Subcutaneous abdominal adipose tissue (tissue), 5 donors: ENCODE results near the gene S100Z.
"Not testable (repeated sequence)": the region's sequence is repeated elsewhere in the genome, so short reads cannot be mapped to it uniquely, and the experiment has no call there.

ENCODE experiments used
- H3K27ac ChIP-seq: one replicate; pipeline ENCODE4 v1.7.0; 2013; ENCODE audit warnings: low read depth, mild to moderate bottlenecking, inconsistent platforms, low read length, moderate library complexity
- H3K27me3 ChIP-seq, 5 donors: one replicate each; pipeline ENCODE4 v1.7.0; 2013; ENCODE audit warnings: low read length in 5 of 5, inconsistent platforms in 1 of 5; ENCODE audit not compliant: control insufficient read depth in 5 of 5, insufficient read depth in 4 of 5
- H3K36me3 ChIP-seq, 5 donors: one replicate each; pipeline ENCODE4 v1.7.0; 2013; ENCODE audit warnings: low read length in 5 of 5; ENCODE audit not compliant: control insufficient read depth in 5 of 5, insufficient read depth in 5 of 5
- H3K4me1 ChIP-seq, 5 donors: one replicate each; pipeline ENCODE4 v1.7.0; 2013; ENCODE audit warnings: low read length in 5 of 5, mild to moderate bottlenecking in 3 of 5, moderate library complexity in 1 of 5; ENCODE audit not compliant: control insufficient read depth in 5 of 5, insufficient read depth in 5 of 5
- H3K4me3 ChIP-seq, 5 donors: one replicate each; pipeline ENCODE4 v1.7.0; 2013; ENCODE audit warnings: low read length in 5 of 5, low read depth in 1 of 5
- H3K9ac ChIP-seq, 5 donors: one replicate each; pipeline ENCODE4 v1.7.0; 2013; ENCODE audit warnings: low read length in 5 of 5, mild to moderate bottlenecking in 4 of 5, moderate library complexity in 3 of 5
- H3K9me3 ChIP-seq, 5 donors: one replicate each; pipeline ENCODE4 v1.7.0; 2013; ENCODE audit warnings: low read length in 5 of 5; ENCODE audit not compliant: control insufficient read depth in 5 of 5
- donor health status: healthy.
- donor health status: healthy.
- donor health status: healthy.
- donor health status: healthy.
- donor health status: healthy.

The S100Z gene

DNA sequence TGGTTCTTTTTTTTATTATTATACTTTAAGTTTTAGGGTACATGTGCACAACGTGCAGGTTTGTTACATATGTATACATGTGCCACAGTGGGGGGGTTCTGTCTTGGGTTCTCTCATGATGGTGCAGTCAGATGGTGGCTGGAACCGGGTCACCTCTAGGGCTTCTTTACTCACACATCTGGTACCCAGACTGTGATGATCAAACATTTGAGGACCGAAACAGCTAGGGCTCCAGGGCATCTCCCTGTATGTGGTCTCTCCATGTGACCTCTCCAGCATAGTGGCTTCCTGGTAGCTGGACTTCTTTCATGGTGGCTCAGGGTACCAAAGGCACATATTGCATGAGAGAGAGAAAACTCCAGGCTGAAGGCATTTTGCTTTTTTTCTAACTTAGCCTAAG lies 93.2 kb downstream of the S100Z start:
- Histone ChIP-seq H3K27me3 (no peaks in the 10 kb centered on the region), H3K27ac (no peak overlapping the region), H3K9ac (no peak overlapping the region), H3K36me3 (no peaks in the 10 kb centered on the region), H3K9me3 (no peaks in the 10 kb centered on the region), H3K4me3 (no peak overlapping the region), H3K4me1 (peaks cover 0 to 31% (median 0%) of the 10 kb centered on the region in 5 donors)

- Histone ChIP-seq H3K4me1 (peaks cover 0 to 31% (median 0%) of the 10 kb centered on the region in 5 donors), H3K27ac (no peak overlapping the region), H3K36me3 (no peaks in the 10 kb centered on the region), H3K27me3 (no peaks in the 10 kb centered on the region), H3K4me3 (no peak overlapping the region), H3K9ac (no peak overlapping the region), H3K9me3 (no peaks in the 10 kb centered on the region)
These were observed 94.8 kb downstream of the S100Z start for GRCh38 chr5:76944638-76945037.

- not testable (repeated sequence) for H3K9ac ChIP-seq, H3K4me3 ChIP-seq, H3K36me3 ChIP-seq, H3K9me3 ChIP-seq, H3K27me3 ChIP-seq, H3K27ac ChIP-seq
- H3K4me1 ChIP-seq, result peaks cover 0 to 31% (median 0%) of the 10 kb centered on the region in 5 donors
These were observed 95.4 kb downstream of the S100Z start for GRCh38 chr5:76945238-76945637.

DNA sequence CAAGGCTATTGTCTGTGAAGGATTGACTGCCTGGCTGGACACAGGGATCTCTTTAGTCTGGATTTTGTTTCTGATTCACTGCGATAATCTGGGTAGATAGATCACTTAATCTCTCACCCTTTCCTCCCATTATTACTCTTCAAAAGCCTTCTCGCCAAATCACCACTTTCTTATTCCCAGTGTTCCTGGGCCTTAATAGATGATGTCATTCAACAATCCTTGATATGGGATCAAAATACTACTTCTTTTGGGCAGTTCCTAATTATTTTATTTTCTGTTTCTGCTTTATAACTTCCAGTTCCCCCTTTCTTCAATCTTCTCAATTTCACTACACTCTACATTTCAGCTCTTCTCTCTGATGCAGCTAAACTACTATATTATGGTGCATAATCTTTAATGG lies 96.3 kb downstream of the S100Z start:
- H3K36me3 ChIP-seq, result no peaks in the 10 kb centered on the region
- H3K27ac ChIP-seq, result no peak overlapping the region
- H3K9ac ChIP-seq, result no peak overlapping the region
- H3K27me3 ChIP-seq, result no peaks in the 10 kb centered on the region
- peaks cover 0 to 31% (median 0%) of the 10 kb centered on the region in 5 donors for H3K4me1 ChIP-seq
- no peaks in the 10 kb centered on the region for H3K9me3 ChIP-seq
- no peak overlapping the region for H3K4me3 ChIP-seq

DNA sequence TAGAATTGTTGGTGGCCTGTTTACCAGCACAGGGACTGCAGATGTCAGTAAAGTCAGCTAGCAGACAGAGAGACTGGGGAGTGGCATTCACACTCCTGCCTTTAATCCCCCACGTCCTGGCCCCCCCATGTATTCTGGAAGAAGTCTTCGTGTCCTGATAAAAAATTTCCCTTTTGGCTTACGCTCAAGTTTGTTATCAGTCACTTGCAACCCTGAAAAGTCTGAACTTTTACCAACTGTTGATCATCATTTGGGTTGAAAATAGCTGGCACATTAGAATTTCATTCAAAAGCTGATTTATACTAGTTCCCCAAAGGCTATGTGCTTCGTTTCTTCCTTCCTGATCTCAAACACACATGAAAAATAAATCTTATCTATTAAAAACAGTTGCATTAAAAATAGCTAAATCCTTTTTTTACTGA lies 97.3 kb downstream of the S100Z start:
- no peaks in the 10 kb centered on the region for H3K36me3 ChIP-seq
- H3K9ac ChIP-seq, result no peak overlapping the region
- H3K9me3 ChIP-seq, result no peaks in the 10 kb centered on the region
- H3K27me3 ChIP-seq, result no peaks in the 10 kb centered on the region
- H3K4me3 ChIP-seq, result no peak overlapping the region
- peaks cover 0 to 34% (median 0%) of the 10 kb centered on the region in 5 donors for H3K4me1 ChIP-seq
- no peak overlapping the region for H3K27ac ChIP-seq

- peaks cover 0 to 25% (median 12%) of the 10 kb centered on the region in 5 donors for H3K4me1 ChIP-seq
- peak within 1 kb of the TSS in 4 of 5 donors; percentile 37 to 83 (median 62) for H3K9ac ChIP-seq
- H3K27ac ChIP-seq, result peak within 1 kb of the TSS; percentile 57
- no peaks in the 10 kb centered on the region for H3K36me3 ChIP-seq
- peak within 1 kb of the TSS; percentile 70 to 81 (median 74) for H3K4me3 ChIP-seq
- no peaks in the 10 kb centered on the region for H3K9me3 ChIP-seq
- H3K27me3 ChIP-seq, result peaks cover 9 to 19% (median 15%) of the 10 kb centered on the region in 5 donors
These were observed 103.2 kb downstream of the S100Z start, which contains the start of gene CRHBP for GRCh38 chr5:76952795-76953536. Gene CRHBP (plus strand): TSS chr5:76953045. CDS start chr5:76953135, 90 bp downstream.

- Histone ChIP-seq H3K27me3 (peaks cover 9 to 19% (median 15%) of the 10 kb centered on the region in 5 donors), H3K27ac (peak overlapping the region; percentile 57), H3K36me3 (no peaks in the 10 kb centered on the region)
These were observed 104.0 kb downstream of the S100Z start for GRCh38 chr5:76953551-76954382.

GRCh38 chr5:76954383-76954763 lies 104.6 kb downstream of the S100Z start:
- Histone ChIP-seq H3K9me3 (no peaks in the 10 kb centered on the region), H3K36me3 (no peaks in the 10 kb centered on the region), H3K27ac (peak overlapping the region; percentile 57), H3K27me3 (peaks cover 9 to 19% (median 15%) of the 10 kb centered on the region in 5 donors), H3K4me3 (peak overlapping the region; percentile 51 to 81 (median 73)), H3K4me1 (peaks cover 0 to 34% (median 12%) of the 10 kb centered on the region in 5 donors), H3K9ac (peak overlapping the region in 3 of 5 donors; percentile 21 to 75 (median 68))

More at GRCh38 chr5:76953551-76954382, 104.0 kb downstream of the S100Z start:
- peaks cover 0 to 29% (median 12%) of the 10 kb centered on the region in 5 donors for H3K4me1 ChIP-seq
- peak overlapping the region in 3 of 5 donors; percentile 25 to 83 (median 68) for H3K9ac ChIP-seq
- H3K9me3 ChIP-seq, result no peaks in the 10 kb centered on the region
- H3K4me3 ChIP-seq, result peak overlapping the region; percentile 70 to 81 (median 74)

GRCh38 chr5:76956033-76956432 lies 106.2 kb downstream of the S100Z start:
- Histone ChIP-seq H3K4me1 (peaks cover 0 to 44% (median 19%) of the 10 kb centered on the region in 5 donors), H3K27ac (no peak overlapping the region), H3K27me3 (peaks cover 9 to 19% (median 15%) of the 10 kb centered on the region in 5 donors), H3K36me3 (no peaks in the 10 kb centered on the region), H3K4me3 (peak overlapping the region in 1 of 5 donors; percentile 27), H3K9ac (no peak overlapping the region), H3K9me3 (no peaks in the 10 kb centered on the region)
